Esophagus squamous epithelium (tissue), 5 donors: ENCODE results near the gene OPTN. TPM values are rescaled to one million over a fixed set of nuclear protein-coding genes. Genes with fewer than 3 reads are reported as not detected.

Experiments used
- DNase-seq: peaks from one replicate; lab custom pipeline; 2025; lab: John Stamatoyannopoulos, UW
- H3K27ac ChIP-seq, 4 donors: fragments of 200-600 bp; sonication (generic); one replicate each; pipeline ENCODE4 v1.5.1; 2016 to 2019; ENCODE audit warnings: mild to moderate bottlenecking in 1 of 4
- H3K27me3 ChIP-seq, 4 donors: fragments of 200-600 bp; sonication (generic); 1 replicate in 3 of 4; 2 replicates in 1 of 4; pipeline versions ENCODE4 v1.5.1 to v1.6.0; 2017 to 2021; ENCODE audit warnings: antibody characterized with exemption in 1 of 4
- H3K36me3 ChIP-seq, 3 donors: fragments of 200-600 bp; sonication (generic); one replicate each; pipeline ENCODE4 v1.5.1; 2016 to 2019
- H3K4me1 ChIP-seq, 3 donors: fragments of 200-600 bp; sonication (generic); one replicate each; pipeline ENCODE4 v1.5.1; 2017 to 2019
- H3K4me3 ChIP-seq, 4 donors: fragments of 200-600 bp; sonication (generic); 1 replicate in 3 of 4; 2 replicates in 1 of 4; pipeline ENCODE4 v1.5.1; 2016 to 2019; ENCODE audit warnings: mild to moderate bottlenecking in 2 of 4, moderate library complexity in 1 of 4
- H3K9me3 ChIP-seq, 3 donors: fragments of 200-600 bp; sonication (generic); one replicate each; pipeline ENCODE4 v1.5.1; 2016 to 2019
- POLR2A ChIP-seq, 4 donors: fragments of 450-650 bp; IDR thresholded peaks; one replicate each; pipeline ENCODE4 v1.6.1; 2017; ENCODE audit warnings: antibody characterized with exemption in 4 of 4, mild to moderate bottlenecking in 4 of 4, moderate library complexity in 3 of 4
- WGBS, 2 donors: methylation state at CpG; one replicate each; pipeline ENCODE4 v1.1.5; 2018; 5-methylcytosine and 5-hydroxymethylcytosine counted together
- intact Hi-C: fragments of 100-400 bp; cut with DNase I; formaldehyde crosslinking; loops from one replicate; pipeline ENCODE4 v1.15.0; 2022
- total RNA-seq, 4 donors: library from RNA; depleted of rRNA; stranded (reverse); fragments of >200 nt; gene quantifications; one replicate each; pipeline ENCODE4 v1.1.0, GENCODE V29; 2016
- TF ChIP-seq, protein P1 (sequence below), 6 experiments: fragments of 450-650 bp in 4 of 6; fragments of 200-600 bp in 2 of 6; sonication (generic) in 2 of 6; IDR thresholded peaks; one replicate each; pipeline ENCODE4 v1.5.1; 2016 to 2019; ENCODE audit warnings: antibody characterized with exemption in 6 of 6, mild to moderate bottlenecking in 4 of 6, moderate library complexity in 4 of 6
- donor health status: DM: yes; HTN: yes; CAD: no.

Gene OPTN
- total RNA-seq, 4 donors from 2014 or later, result 23.3 to 46.9 (median 33.6) TPM

- no peak overlapping the region for H3K4me3 ChIP-seq
- H3K36me3 ChIP-seq, result no peaks in the 10 kb centered on the region
- H3K27ac ChIP-seq, result no peak overlapping the region
- H3K4me1 ChIP-seq, result peaks cover 0 to 20% (median 12%) of the 10 kb centered on the region in 3 donors
- no peak for DNase-seq
- intact Hi-C loops, result no loop called here
- TF ChIP-seq, protein P1, sequence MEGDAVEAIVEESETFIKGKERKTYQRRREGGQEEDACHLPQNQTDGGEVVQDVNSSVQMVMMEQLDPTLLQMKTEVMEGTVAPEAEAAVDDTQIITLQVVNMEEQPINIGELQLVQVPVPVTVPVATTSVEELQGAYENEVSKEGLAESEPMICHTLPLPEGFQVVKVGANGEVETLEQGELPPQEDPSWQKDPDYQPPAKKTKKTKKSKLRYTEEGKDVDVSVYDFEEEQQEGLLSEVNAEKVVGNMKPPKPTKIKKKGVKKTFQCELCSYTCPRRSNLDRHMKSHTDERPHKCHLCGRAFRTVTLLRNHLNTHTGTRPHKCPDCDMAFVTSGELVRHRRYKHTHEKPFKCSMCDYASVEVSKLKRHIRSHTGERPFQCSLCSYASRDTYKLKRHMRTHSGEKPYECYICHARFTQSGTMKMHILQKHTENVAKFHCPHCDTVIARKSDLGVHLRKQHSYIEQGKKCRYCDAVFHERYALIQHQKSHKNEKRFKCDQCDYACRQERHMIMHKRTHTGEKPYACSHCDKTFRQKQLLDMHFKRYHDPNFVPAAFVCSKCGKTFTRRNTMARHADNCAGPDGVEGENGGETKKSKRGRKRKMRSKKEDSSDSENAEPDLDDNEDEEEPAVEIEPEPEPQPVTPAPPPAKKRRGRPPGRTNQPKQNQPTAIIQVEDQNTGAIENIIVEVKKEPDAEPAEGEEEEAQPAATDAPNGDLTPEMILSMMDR (IDR thresholded peaks at IDR 0.05), result no peak
- TF ChIP-seq POLR2A (IDR thresholded peaks at IDR 0.05), result no peak
- H3K27me3 ChIP-seq, result no peaks in the 10 kb centered on the region
- H3K9me3 ChIP-seq, result no peaks in the 10 kb centered on the region
Measured at GRCh38 chr10:13165177-13165576, 65.2 kb downstream of the OPTN start.

DNA sequence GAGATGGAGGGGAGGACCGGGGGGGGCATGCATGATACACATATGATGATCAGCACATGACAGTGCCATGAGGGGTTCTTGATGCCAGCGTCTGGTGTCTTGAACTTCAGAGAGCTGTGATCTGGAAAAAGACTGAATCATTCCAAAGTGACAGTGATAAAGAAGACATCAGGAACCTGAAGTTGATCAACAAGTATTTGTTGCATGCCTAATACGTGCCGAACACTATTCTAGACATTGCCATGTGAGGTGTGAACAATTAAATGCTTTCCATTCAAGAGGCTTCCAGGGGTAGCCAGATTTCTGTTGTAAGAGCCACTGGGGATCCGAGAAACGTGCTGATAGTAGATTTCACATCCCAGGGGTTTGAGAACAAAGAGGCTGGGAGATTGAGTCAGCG, 67.6 kb downstream of the OPTN start:
- Histone ChIP-seq H3K4me1 (no peaks in the 10 kb centered on the region), H3K9me3 (no peaks in the 10 kb centered on the region), H3K27me3 (no peaks in the 10 kb centered on the region), H3K36me3 (no peaks in the 10 kb centered on the region), H3K4me3 (no peak overlapping the region), H3K27ac (no peak overlapping the region)
- 75 to 78% methylated on average over 7 of the region's 7 CpGs for WGBS, 2 donors
- intact Hi-C loops, result no loop called here
- TF ChIP-seq POLR2A (IDR thresholded peaks at IDR 0.05), result no peak
- TF ChIP-seq, protein P1 (IDR thresholded peaks at IDR 0.05), result no peak
- DNase-seq, result no peak

DNA sequence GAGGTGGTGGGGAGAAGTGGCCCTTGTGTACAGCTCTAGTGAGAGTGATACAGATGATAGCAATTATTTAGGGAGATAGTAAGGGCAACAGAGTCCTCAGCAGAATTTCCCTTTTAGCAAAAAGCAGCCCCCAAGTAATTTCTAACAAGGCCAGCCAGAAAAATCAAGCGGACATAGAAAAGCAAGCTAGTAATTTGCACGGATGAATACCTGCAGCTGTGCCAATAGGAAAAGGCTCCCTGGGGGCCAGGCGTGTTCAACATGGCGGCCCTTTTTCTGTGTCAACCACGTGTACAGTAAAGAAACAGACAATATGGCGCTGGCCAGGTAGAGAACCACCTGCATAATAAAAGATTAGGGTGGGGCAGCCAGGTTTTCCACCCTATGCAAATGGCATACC, 68.8 kb downstream of the OPTN start:
- no peak for TF ChIP-seq POLR2A (IDR thresholded peaks at IDR 0.05)
- TF ChIP-seq, protein P1 (IDR thresholded peaks at IDR 0.05), result no peak
- Histone ChIP-seq H3K4me3 (no peak overlapping the region), H3K27me3 (no peaks in the 10 kb centered on the region), H3K9me3 (no peaks in the 10 kb centered on the region), H3K4me1 (no peaks in the 10 kb centered on the region), H3K36me3 (no peaks in the 10 kb centered on the region), H3K27ac (no peak overlapping the region)
- WGBS, 2 donors, result 86 to 88% methylated on average over 6 of the region's 6 CpGs
- DNase-seq, result no peak
- intact Hi-C loops, result no loop called here

- WGBS, 2 donors, result 100% methylated on average over 2 of the region's 2 CpGs
- Histone ChIP-seq H3K4me3 (no peak overlapping the region), H3K9me3 (no peaks in the 10 kb centered on the region), H3K27ac (no peak overlapping the region), H3K36me3 (no peaks in the 10 kb centered on the region), H3K27me3 (no peaks in the 10 kb centered on the region), H3K4me1 (no peaks in the 10 kb centered on the region)
- DNase-seq, result no peak
- TF ChIP-seq POLR2A (IDR thresholded peaks at IDR 0.05), result no peak
- TF ChIP-seq, protein P1 (IDR thresholded peaks at IDR 0.05), result no peak
- intact Hi-C loops, result no loop called here
Measured at GRCh38 chr10:13173616-13174015, 73.7 kb downstream of the OPTN start.

GRCh38 chr10:13180788-13181187, 80.8 kb downstream of the OPTN start:
- Histone ChIP-seq H3K4me1 (peaks cover 0 to 12% (median 0%) of the 10 kb centered on the region in 3 donors), H3K36me3 (no peaks in the 10 kb centered on the region), H3K27me3 (no peaks in the 10 kb centered on the region), H3K4me3 (no peak overlapping the region), H3K9me3 (no peaks in the 10 kb centered on the region), H3K27ac (no peak overlapping the region)
- 92 to 95% methylated on average over 4 of the region's 4 CpGs for WGBS, 2 donors
- intact Hi-C loops, result no loop called here
- DNase-seq, result no peak
- TF ChIP-seq, protein P1 (IDR thresholded peaks at IDR 0.05), result no peak
- no peak for TF ChIP-seq POLR2A (IDR thresholded peaks at IDR 0.05)
